ENCODE measurements around the gene HSP90AA1. TPM values are rescaled to one million over a fixed set of nuclear protein-coding genes. Genes with fewer than 3 reads are reported as not detected.

The HSP90AA1 gene
- total and polyA plus RNA-seq, 2 donors (not counting 1 experiment from before 2014, with no cell fraction given) = 190 to 222 TPM

DNA sequence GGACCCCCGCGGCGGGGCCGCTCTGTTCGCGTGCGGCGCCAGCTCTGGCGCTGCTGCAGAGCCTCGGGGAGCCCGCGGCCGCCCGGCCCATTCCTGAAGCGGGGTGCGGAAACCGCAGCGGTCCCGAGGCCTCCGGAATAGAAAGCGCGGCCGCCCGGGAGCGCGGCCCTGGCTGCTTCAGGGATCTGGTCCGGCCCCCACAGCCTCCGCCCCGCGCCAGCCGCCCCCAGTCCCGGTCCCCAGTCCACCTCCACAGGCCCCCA is 204 bp downstream of the HSP90AA1 start:
- ChIA-PET POLR2A (no interaction called here), CTCF (interaction anchor here (1.1 kb wide), 1 partner anchor 9 kb away, joined by 3 read pairs; no protein-coding TSS in a partner anchor)
- Histone ChIP-seq H3K4me3 (ENCODE audit: control extremely low read depth in 1 of 5, extremely low read depth in 1 of 5, insufficient read depth in 1 of 5, low read depth in 2 of 5, low read length in 4 of 5) (peak overlapping the region; percentile 53 to 91 (median 80)), H4K20me1 (ENCODE audit: control insufficient read depth, insufficient read depth, low read length, poor library complexity, severe bottlenecking) (peaks cover 17% of the 10 kb centered on the region), H3K27me3 (replicated peaks in 1 of 4; ENCODE audit: control extremely low read depth in 1 of 4, control insufficient read depth in 3 of 4, insufficient read depth in 4 of 4, low read length in 3 of 4) (no peaks in the 10 kb centered on the region), H3K79me2 (ENCODE audit: control insufficient read depth, insufficient read depth, low read length) (peaks cover 22% of the 10 kb centered on the region), H3K36me3 (replicated peaks in 1 of 2; ENCODE audit: control extremely low read depth in 1 of 2, control insufficient read depth in 1 of 2, extremely low read depth in 1 of 2, insufficient read depth in 2 of 2, low read length in 1 of 2) (peaks cover 4 to 43% of the 10 kb centered on the region in 2 experiments), H3K4me1 (ENCODE audit: control insufficient read depth in 2 of 2, insufficient read depth in 2 of 2, low read length in 2 of 2) (peaks cover 18 to 28% of the 10 kb centered on the region in 2 donors), H2AFZ (ENCODE audit: insufficient read depth, low read depth, low read length, poor library complexity, severe bottlenecking) (peak overlapping the region; percentile 43), H3K9me3 (ENCODE audit: control extremely low read depth in 1 of 3, control insufficient read depth in 2 of 3, insufficient read depth in 1 of 3, low read length in 2 of 3) (no peaks in the 10 kb centered on the region), H3K27ac (ENCODE audit: low read length in 2 of 2) (peak overlapping the region; percentile 96 to 98), H3K4me2 (replicated peaks; ENCODE audit: low read depth, low read length, poor library complexity, severe bottlenecking) (peak overlapping the region; percentile 87), H3K9ac (ENCODE audit: low read length) (peak overlapping the region; percentile 91)
- intact Hi-C loops (cut with micrococcal nuclease) = loop anchor here (1.0 to 5.0 kb wide), 5 partner anchors 23 to 1251 kb away; partner anchors contain the start of gene DYNC1H1
- DNase-seq (no peak), ATAC-seq (ENCODE audit: low read depth) (no peak)
- Mint-ChIP-seq H3K27ac (peak overlapping the region; percentile 96), H3K9me3 (ENCODE audit: insufficient read depth) (no peaks in the 10 kb centered on the region), H3K4me3 (peak overlapping the region; percentile 95), H3K27me3 (no peaks in the 10 kb centered on the region), H3K4me1 (peaks cover 60% of the 10 kb centered on the region)
- TF ChIP-seq, protein P1, sequence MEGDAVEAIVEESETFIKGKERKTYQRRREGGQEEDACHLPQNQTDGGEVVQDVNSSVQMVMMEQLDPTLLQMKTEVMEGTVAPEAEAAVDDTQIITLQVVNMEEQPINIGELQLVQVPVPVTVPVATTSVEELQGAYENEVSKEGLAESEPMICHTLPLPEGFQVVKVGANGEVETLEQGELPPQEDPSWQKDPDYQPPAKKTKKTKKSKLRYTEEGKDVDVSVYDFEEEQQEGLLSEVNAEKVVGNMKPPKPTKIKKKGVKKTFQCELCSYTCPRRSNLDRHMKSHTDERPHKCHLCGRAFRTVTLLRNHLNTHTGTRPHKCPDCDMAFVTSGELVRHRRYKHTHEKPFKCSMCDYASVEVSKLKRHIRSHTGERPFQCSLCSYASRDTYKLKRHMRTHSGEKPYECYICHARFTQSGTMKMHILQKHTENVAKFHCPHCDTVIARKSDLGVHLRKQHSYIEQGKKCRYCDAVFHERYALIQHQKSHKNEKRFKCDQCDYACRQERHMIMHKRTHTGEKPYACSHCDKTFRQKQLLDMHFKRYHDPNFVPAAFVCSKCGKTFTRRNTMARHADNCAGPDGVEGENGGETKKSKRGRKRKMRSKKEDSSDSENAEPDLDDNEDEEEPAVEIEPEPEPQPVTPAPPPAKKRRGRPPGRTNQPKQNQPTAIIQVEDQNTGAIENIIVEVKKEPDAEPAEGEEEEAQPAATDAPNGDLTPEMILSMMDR (IDR thresholded peaks at IDR 0.05) = no peak
- no peak for TF ChIP-seq EZH2 (IDR thresholded peaks at IDR 0.05; ENCODE audit: borderline replicate concordance, insufficient read depth, low read depth, low read length, poor library complexity, severe bottlenecking)
- 0% methylated on average over 32 of the region's 32 CpGs for WGBS (ENCODE audit: insufficient coverage)

GRCh38 chr14:102085948-102086708 is 716 bp downstream of the HSP90AA1 start:
- Histone ChIP-seq H3K9me3 (ENCODE audit: control extremely low read depth in 1 of 3, control insufficient read depth in 2 of 3, insufficient read depth in 1 of 3, low read length in 2 of 3) (no peaks in the 10 kb centered on the region), H3K27ac (ENCODE audit: low read length in 2 of 2) (peak overlapping the region; percentile 96 to 98), H3K9ac (ENCODE audit: low read length) (peak overlapping the region; percentile 91), H3K27me3 (replicated peaks in 1 of 4; ENCODE audit: control extremely low read depth in 1 of 4, control insufficient read depth in 3 of 4, insufficient read depth in 4 of 4, low read length in 3 of 4) (no peaks in the 10 kb centered on the region), H4K20me1 (ENCODE audit: control insufficient read depth, insufficient read depth, low read length, poor library complexity, severe bottlenecking) (peaks cover 17% of the 10 kb centered on the region), H2AFZ (ENCODE audit: insufficient read depth, low read depth, low read length, poor library complexity, severe bottlenecking) (no peak overlapping the region), H3K4me1 (ENCODE audit: control insufficient read depth in 2 of 2, insufficient read depth in 2 of 2, low read length in 2 of 2) (peaks cover 18 to 28% of the 10 kb centered on the region in 2 donors), H3K36me3 (replicated peaks in 1 of 2; ENCODE audit: control extremely low read depth in 1 of 2, control insufficient read depth in 1 of 2, extremely low read depth in 1 of 2, insufficient read depth in 2 of 2, low read length in 1 of 2) (peaks cover 4 to 48% of the 10 kb centered on the region in 2 experiments), H3K4me3 (ENCODE audit: control extremely low read depth in 1 of 5, extremely low read depth in 1 of 5, insufficient read depth in 1 of 5, low read depth in 2 of 5, low read length in 4 of 5) (peak overlapping the region; percentile 53 to 91 (median 80)), H3K4me2 (replicated peaks; ENCODE audit: low read depth, low read length, poor library complexity, severe bottlenecking) (peak overlapping the region; percentile 87), H3K79me2 (ENCODE audit: control insufficient read depth, insufficient read depth, low read length) (peaks cover 22% of the 10 kb centered on the region)
- H3K27ac Mint-ChIP-seq = peak overlapping the region; percentile 95
- no peaks in the 10 kb centered on the region for H3K27me3 Mint-ChIP-seq
- ChIA-PET POLR2A (no interaction called here), CTCF (interaction anchor here (1.1 to 1.8 kb wide), 2 partner anchors 10 to 37 kb away, joined by 3 to 4 read pairs; no protein-coding TSS in a partner anchor)
- DNase-seq (peak; percentile 79), ATAC-seq (ENCODE audit: low read depth) (peak; percentile 40)
- intact Hi-C loops (cut with micrococcal nuclease) = loop anchor here (1.0 to 5.0 kb wide), 5 partner anchors 23 to 1251 kb away; partner anchors contain the start of gene DYNC1H1
- peak overlapping the region; percentile 87 for H3K4me3 Mint-ChIP-seq
- 0% methylated on average over 43 of the region's 49 CpGs for WGBS (ENCODE audit: insufficient coverage)
- H3K9me3 Mint-ChIP-seq (ENCODE audit: insufficient read depth) = no peaks in the 10 kb centered on the region
- TF ChIP-seq, protein P1 (IDR thresholded peaks at IDR 0.05) = no peak
- no peak for TF ChIP-seq EZH2 (IDR thresholded peaks at IDR 0.05; ENCODE audit: borderline replicate concordance, insufficient read depth, low read depth, low read length, poor library complexity, severe bottlenecking)
- peaks cover 60% of the 10 kb centered on the region for H3K4me1 Mint-ChIP-seq

Measured in B cell (primary cell).